Heart left ventricle (tissue), 13 donors: ENCODE data around the gene COL24A1.

Experiments
- CTCF ChIP-seq, 12 donors: fragments of 200-600 bp; sonication (generic) in 4 of 12; IDR thresholded peaks; one replicate each; pipeline versions ENCODE4 v1.5.0 to v1.8.0; 2018 to 2022; ENCODE audit warnings: antibody characterized with exemption in 12 of 12, mild to moderate bottlenecking in 5 of 12
- POLR2A ChIP-seq, 2 donors: fragments of 450-650 bp; IDR thresholded peaks; one replicate each; pipeline ENCODE4 v1.6.1; 2017; ENCODE audit warnings: antibody characterized with exemption in 2 of 2, mild to moderate bottlenecking in 2 of 2, moderate library complexity in 2 of 2
- donor health status: ischemic (EF 13 %, LVEDD 7.1; RV severe dilation, severe dysfunction).
- donor health status: DM: no; HTN: yes; CAD: no.
- donor health status: DM: no; HTN: no; CAD: no.
- donor health status: ischemic (EF 25% LVEDD 6.9; RV normal size, moderate dysfunction).
- donor health status: ischemic (EF 25% LVEDD 5.7; RV mildly dilated, moderate dysfunction).
- donor health status: ischemic (EF 35%, LVEDD 5.7; RV mildly dilated, moderate dysfunction).
- donor health status: nonischemic (EF 11% LVEDD 7.7; RV severe dilation, severe dysfunction).
- donor health status: DM: yes; HTN: yes; CAD: no.
- donor health status: PGD.
- donor health status: ischemic (EF 29% LVEDD 5.4; RV normal size, mild dysfunction).
- donor health status: nonischemic (EF 23%, LVEDD 6.1; RV moderate dilation, normal function).

- TF ChIP-seq CTCF (IDR thresholded peaks at IDR 0.05) = no peak
- TF ChIP-seq POLR2A (IDR thresholded peaks at IDR 0.05) = no peak
These were observed 102.2 kb downstream of the COL24A1 start for GRCh38 chr1:86054396-86054795.
